ENCODE data around the gene CDH23.

GRCh38 chr10:71737001-71737833 lies 340.5 kb downstream of the CDH23 start:
- TF ChIP-seq, protein P1, sequence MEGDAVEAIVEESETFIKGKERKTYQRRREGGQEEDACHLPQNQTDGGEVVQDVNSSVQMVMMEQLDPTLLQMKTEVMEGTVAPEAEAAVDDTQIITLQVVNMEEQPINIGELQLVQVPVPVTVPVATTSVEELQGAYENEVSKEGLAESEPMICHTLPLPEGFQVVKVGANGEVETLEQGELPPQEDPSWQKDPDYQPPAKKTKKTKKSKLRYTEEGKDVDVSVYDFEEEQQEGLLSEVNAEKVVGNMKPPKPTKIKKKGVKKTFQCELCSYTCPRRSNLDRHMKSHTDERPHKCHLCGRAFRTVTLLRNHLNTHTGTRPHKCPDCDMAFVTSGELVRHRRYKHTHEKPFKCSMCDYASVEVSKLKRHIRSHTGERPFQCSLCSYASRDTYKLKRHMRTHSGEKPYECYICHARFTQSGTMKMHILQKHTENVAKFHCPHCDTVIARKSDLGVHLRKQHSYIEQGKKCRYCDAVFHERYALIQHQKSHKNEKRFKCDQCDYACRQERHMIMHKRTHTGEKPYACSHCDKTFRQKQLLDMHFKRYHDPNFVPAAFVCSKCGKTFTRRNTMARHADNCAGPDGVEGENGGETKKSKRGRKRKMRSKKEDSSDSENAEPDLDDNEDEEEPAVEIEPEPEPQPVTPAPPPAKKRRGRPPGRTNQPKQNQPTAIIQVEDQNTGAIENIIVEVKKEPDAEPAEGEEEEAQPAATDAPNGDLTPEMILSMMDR (IDR thresholded peaks at IDR 0.05) = no peak
- TF ChIP-seq POLR2A (IDR thresholded peaks at IDR 0.05) = no peak

All from vagina (tissue), 2 donors.